Tibial nerve (tissue), 4 donors: ENCODE measurements around the gene UNCX. TPM values are rescaled to one million over a fixed set of nuclear protein-coding genes. Genes with fewer than 3 reads are reported as not detected.

Experiments
- DNase-seq, 2 donors: peaks; one replicate each; pipeline ENCODE4 v3.0.0-alpha.2; 2019; ENCODE audit warnings: low spot score in 2 of 2
- H3K27ac ChIP-seq, 4 donors: fragments of 200-600 bp; sonication (generic) in 3 of 4; one replicate each; pipeline ENCODE4 v1.5.1; 2017 to 2019; ENCODE audit warnings: mild to moderate bottlenecking in 1 of 4
- H3K27me3 ChIP-seq, 2 donors: fragments of 200-600 bp; sonication (generic) in 1 of 2; one replicate each; pipeline versions ENCODE4 v1.5.1 to v1.6.0; 2017 to 2019
- H3K36me3 ChIP-seq, 3 donors: fragments of 200-600 bp; sonication (generic); one replicate each; pipeline ENCODE4 v1.5.1; 2018 to 2019
- H3K4me1 ChIP-seq, 4 donors: fragments of 200-600 bp; sonication (generic) in 3 of 4; one replicate each; pipeline ENCODE4 v1.5.1; 2017 to 2019
- H3K4me3 ChIP-seq, 4 donors: fragments of 200-600 bp; sonication (generic) in 3 of 4; one replicate each; pipeline ENCODE4 v1.5.1; 2017 to 2019; ENCODE audit warnings: mild to moderate bottlenecking in 1 of 4, moderate library complexity in 1 of 4
- H3K9me3 ChIP-seq, 4 donors: fragments of 200-600 bp; sonication (generic) in 3 of 4; one replicate each; pipeline ENCODE4 v1.5.1; 2017 to 2019
- EP300 ChIP-seq, 2 donors: sonication (generic); formaldehyde crosslinking; IDR thresholded peaks; one replicate each; pipeline ENCODE4 v1.6.1; 2017; ENCODE audit warnings: antibody characterized with exemption in 2 of 2, mild to moderate bottlenecking in 1 of 2
- POLR2A ChIP-seq, 2 donors: fragments of 450-650 bp; IDR thresholded peaks; one replicate each; pipeline ENCODE4 v1.6.1; 2017; ENCODE audit warnings: antibody characterized with exemption in 2 of 2, mild to moderate bottlenecking in 2 of 2, moderate library complexity in 2 of 2
- WGBS, 2 donors: methylation state at CpG; one replicate each; pipeline ENCODE4 v1.1.5; 2018; 5-methylcytosine and 5-hydroxymethylcytosine counted together
- total RNA-seq, 4 donors: library from RNA; depleted of rRNA; stranded (reverse); fragments of >200 nt; gene quantifications; one replicate each; pipeline ENCODE4 v1.1.0, GENCODE V29; 2016
- TF ChIP-seq, protein P1 (sequence below), 5 experiments: fragments of 200-600 bp in 3 of 5; fragments of 450-650 bp in 2 of 5; sonication (generic) in 3 of 5; IDR thresholded peaks; one replicate each; pipeline ENCODE4 v1.5.1; 2016 to 2019; ENCODE audit warnings: antibody characterized with exemption in 5 of 5, mild to moderate bottlenecking in 3 of 5, moderate library complexity in 2 of 5

UNCX gene
- total RNA-seq, 4 donors from 2014 or later: not detected

DNA sequence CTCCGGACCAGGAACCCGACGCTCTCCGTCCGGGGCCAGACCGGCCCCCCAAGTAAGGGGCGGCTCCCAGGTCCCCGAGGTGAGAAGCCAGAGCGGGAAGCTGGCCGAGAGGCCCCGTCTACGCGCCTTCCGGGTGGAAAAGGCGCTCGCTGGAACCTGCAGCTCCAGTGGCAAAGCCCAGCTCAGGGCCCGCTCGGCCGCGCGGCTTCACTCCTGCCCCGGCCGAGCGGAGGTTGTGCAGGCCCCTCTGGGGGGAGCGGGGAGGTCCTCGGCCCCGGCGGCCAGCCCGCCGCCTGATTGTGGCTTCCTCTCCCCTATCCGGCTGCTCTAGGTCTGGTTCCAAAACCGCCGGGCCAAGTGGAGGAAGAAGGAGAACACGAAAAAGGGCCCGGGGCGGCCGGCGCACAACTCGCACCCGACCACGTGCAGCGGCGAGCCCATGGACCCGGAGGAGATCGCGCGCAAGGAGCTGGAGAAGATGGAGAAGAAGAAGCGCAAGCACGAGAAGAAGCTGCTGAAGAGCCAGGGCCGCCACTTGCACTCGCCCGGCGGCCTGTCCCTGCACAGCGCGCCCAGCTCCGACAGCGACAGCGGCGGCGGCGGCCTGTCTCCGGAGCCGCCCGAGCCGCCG is 2.9 kb downstream of the UNCX start:
- Histone ChIP-seq H3K4me1 (peaks cover 0 to 65% (median 0%) of the 10 kb centered on the region in 4 donors), H3K4me3 (no peak overlapping the region), H3K9me3 (no peaks in the 10 kb centered on the region), H3K27me3 (peaks cover 5 to 89% of the 10 kb centered on the region in 2 donors), H3K36me3 (no peaks in the 10 kb centered on the region), H3K27ac (no peak overlapping the region)
- DNase-seq: no peak
- TF ChIP-seq EP300 (IDR thresholded peaks at IDR 0.05) (no peak), POLR2A (IDR thresholded peaks at IDR 0.05) (no peak)
- TF ChIP-seq, protein P1, sequence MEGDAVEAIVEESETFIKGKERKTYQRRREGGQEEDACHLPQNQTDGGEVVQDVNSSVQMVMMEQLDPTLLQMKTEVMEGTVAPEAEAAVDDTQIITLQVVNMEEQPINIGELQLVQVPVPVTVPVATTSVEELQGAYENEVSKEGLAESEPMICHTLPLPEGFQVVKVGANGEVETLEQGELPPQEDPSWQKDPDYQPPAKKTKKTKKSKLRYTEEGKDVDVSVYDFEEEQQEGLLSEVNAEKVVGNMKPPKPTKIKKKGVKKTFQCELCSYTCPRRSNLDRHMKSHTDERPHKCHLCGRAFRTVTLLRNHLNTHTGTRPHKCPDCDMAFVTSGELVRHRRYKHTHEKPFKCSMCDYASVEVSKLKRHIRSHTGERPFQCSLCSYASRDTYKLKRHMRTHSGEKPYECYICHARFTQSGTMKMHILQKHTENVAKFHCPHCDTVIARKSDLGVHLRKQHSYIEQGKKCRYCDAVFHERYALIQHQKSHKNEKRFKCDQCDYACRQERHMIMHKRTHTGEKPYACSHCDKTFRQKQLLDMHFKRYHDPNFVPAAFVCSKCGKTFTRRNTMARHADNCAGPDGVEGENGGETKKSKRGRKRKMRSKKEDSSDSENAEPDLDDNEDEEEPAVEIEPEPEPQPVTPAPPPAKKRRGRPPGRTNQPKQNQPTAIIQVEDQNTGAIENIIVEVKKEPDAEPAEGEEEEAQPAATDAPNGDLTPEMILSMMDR (IDR thresholded peaks at IDR 0.05): no peak
- WGBS, 2 donors: 2% methylated on average over 38 to 48 of the region's 66 CpGs

DNA sequence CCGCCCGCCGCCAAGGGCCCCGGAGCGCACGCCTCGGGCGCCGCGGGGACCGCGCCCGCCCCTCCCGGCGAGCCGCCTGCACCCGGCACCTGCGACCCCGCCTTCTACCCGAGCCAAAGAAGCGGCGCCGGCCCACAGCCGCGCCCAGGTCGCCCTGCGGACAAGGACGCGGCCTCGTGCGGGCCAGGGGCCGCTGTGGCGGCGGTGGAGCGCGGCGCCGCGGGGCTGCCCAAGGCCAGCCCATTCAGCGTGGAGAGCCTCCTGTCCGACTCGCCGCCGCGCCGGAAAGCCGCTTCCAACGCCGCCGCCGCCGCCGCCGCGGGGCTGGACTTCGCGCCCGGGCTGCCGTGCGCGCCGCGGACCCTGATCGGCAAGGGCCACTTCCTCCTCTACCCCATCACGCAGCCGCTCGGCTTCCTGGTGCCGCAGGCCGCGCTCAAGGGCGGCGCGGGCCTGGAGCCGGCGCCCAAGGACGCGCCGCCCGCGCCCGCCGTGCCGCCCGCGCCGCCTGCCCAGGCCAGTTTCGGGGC is 3.5 kb downstream of the UNCX start:
- TF ChIP-seq POLR2A (IDR thresholded peaks at IDR 0.05) (no peak), EP300 (IDR thresholded peaks at IDR 0.05) (no peak)
- TF ChIP-seq, protein P1 (IDR thresholded peaks at IDR 0.05): no peak
- DNase-seq: no peak
- Histone ChIP-seq H3K36me3 (no peaks in the 10 kb centered on the region), H3K27ac (no peak overlapping the region), H3K4me1 (peaks cover 0 to 65% (median 0%) of the 10 kb centered on the region in 4 donors), H3K27me3 (peaks cover 5 to 89% of the 10 kb centered on the region in 2 donors), H3K9me3 (no peaks in the 10 kb centered on the region), H3K4me3 (no peak overlapping the region)
- WGBS, 2 donors: 1 to 3% methylated on average over 12 to 48 of the region's 87 CpGs

DNA sequence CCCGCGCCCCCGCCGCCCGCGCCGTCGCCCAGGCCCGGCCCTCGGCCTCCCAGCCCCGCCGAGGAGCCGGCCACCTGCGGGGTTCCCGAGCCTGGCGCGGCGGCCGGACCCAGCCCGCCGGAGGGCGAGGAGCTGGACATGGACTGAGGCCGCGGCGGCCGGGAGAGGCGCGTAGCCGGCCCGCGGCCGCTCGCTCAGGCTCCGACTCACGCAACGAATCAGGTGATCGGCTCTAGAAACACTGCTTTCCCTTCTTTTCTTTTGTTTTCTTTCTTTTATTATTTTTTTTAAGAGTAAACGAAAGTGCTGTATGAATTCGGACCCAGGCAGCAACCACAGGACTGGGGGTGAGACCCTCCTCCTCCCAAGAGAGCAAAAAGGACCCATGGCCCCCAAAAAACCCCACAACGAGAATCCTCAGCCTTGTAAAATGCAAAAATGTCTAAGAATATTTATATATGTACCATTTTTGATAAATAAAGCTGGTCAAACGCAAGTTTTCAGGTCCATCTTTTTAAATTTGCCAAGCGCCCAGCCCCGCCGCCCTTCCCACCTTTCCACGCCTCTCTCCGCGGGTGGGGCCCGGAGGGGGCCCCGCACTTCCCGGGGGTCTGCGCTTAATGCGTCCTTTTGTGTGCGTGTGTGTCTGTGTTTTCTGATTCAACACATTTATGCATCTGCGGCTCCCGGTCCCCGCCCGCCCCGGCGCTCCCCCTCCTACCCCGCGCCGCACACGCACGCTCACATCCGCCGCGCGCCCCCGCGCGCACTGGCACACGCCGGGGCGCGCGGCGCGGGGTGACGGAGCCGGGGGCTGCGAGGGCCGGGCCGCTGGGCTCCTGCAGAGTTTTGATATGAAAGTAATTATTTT is 4.4 kb downstream of the UNCX start:
- DNase-seq: no peak
- WGBS, 2 donors: 4% methylated on average over 61 to 83 of the region's 83 CpGs
- TF ChIP-seq, protein P1 (IDR thresholded peaks at IDR 0.05): no peak
- TF ChIP-seq POLR2A (IDR thresholded peaks at IDR 0.05): no peak
- TF ChIP-seq EP300 (IDR thresholded peaks at IDR 0.05): no peak
- Histone ChIP-seq H3K27ac (no peak overlapping the region), H3K36me3 (no peaks in the 10 kb centered on the region), H3K27me3 (peaks cover 5 to 89% of the 10 kb centered on the region in 2 donors), H3K9me3 (no peaks in the 10 kb centered on the region), H3K4me3 (no peak overlapping the region), H3K4me1 (peaks cover 0 to 65% (median 0%) of the 10 kb centered on the region in 4 donors)

DNA sequence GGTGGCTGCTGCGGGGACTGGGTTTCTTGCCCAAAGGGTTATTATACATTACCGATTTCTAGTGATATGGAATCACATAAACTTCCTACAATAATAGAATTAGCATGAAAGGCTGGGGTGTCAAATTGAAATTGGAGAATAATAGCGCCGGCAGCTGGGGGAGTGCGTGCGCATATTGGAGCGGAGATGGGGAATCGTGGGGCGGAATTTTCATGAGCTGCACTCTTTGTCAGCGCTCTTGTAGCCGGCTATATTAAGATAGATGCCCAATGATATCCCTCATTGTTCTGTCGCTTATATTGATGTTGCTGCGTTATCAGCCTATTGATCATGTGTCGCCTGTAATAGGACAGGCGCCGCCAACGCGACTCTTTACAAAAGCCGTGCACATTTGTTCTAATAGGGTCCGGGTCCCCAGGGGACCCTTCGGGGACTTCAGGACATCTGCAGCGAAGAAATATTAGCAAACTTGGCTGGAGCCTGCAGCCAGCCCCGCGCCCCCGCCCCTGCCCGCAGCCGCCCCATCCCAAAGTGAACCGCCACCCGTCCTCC is 5.1 kb downstream of the UNCX start:
- peaks cover 0 to 67% (median 0%) of the 10 kb centered on the region in 4 donors for H3K4me1 ChIP-seq
- peaks cover 8 to 90% of the 10 kb centered on the region in 2 donors for H3K27me3 ChIP-seq
- H3K36me3 ChIP-seq: no peaks in the 10 kb centered on the region
- H3K9me3 ChIP-seq: no peaks in the 10 kb centered on the region
- H3K27ac ChIP-seq: no peak overlapping the region
- H3K4me3 ChIP-seq: no peak overlapping the region
- no peak for DNase-seq
- 4 to 9% methylated on average over 14 to 29 of the region's 29 CpGs for WGBS, 2 donors
- TF ChIP-seq, protein P1 (IDR thresholded peaks at IDR 0.05): no peak
- TF ChIP-seq POLR2A (IDR thresholded peaks at IDR 0.05) (no peak), EP300 (IDR thresholded peaks at IDR 0.05) (no peak)
